Kidney epithelial cell (primary cell): Measurements from ENCODE around the gene RYR1. TPM values are rescaled to one million over a fixed set of nuclear protein-coding genes. Genes with fewer than 3 reads are reported as not detected.

ENCODE experiments used
- DNase-seq: peaks from one replicate; pipeline ENCODE4 v3.0.0-alpha.2; 2010; ENCODE audit warnings: low read depth
- H3K27me3 ChIP-seq: 2 replicates; pipeline ENCODE4 v1.6.0; 2011; ENCODE audit warnings: low read length; ENCODE audit not compliant: control insufficient read depth, insufficient read depth
- H3K36me3 ChIP-seq: 2 replicates; pipeline ENCODE4 v1.5.1; 2011; ENCODE audit warnings: low read length; ENCODE audit not compliant: control insufficient read depth, insufficient read depth
- H3K4me3 ChIP-seq: 2 replicates; pipeline ENCODE4 v1.5.1; 2011; ENCODE audit warnings: low read depth, mild to moderate bottlenecking, control low read depth, low read length
- CTCF ChIP-seq: IDR thresholded peaks from 2 replicates; pipeline ENCODE4 v1.5.1; 2011; ENCODE audit warnings: mild to moderate bottlenecking, moderate library complexity, low read length, control low read depth, inconsistent platforms; ENCODE audit not compliant: insufficient read depth, poor library complexity, severe bottlenecking
- total RNA-seq: library from RNA; depleted of rRNA; stranded (reverse); fragments of >200 nt; gene quantifications from 2 replicates; pipeline ENCODE4 v1.2.3, GENCODE V29; 2015

The RYR1 gene
- total RNA-seq, 1 donor from 2014 or later = 0.17 TPM

GRCh38 chr19:38526430-38526829 lies 92.9 kb downstream of the RYR1 start:
- no peak for DNase-seq
- TF ChIP-seq CTCF = no peak
- Histone ChIP-seq H3K4me3 (no peak overlapping the region), H3K27me3 (peaks cover 7% of the 10 kb centered on the region), H3K36me3 (no peaks in the 10 kb centered on the region)

- Histone ChIP-seq H3K36me3 (no peaks in the 10 kb centered on the region), H3K27me3 (peaks cover 7% of the 10 kb centered on the region), H3K4me3 (no peak overlapping the region)
- TF ChIP-seq CTCF = no peak
- no peak for DNase-seq
These were observed 94.1 kb downstream of the RYR1 start for GRCh38 chr19:38527466-38528136.

- Histone ChIP-seq H3K27me3 (peaks cover 4% of the 10 kb centered on the region), H3K4me3 (no peak overlapping the region), H3K36me3 (no peaks in the 10 kb centered on the region)
- DNase-seq = no peak
- no peak for TF ChIP-seq CTCF
These were observed 94.8 kb downstream of the RYR1 start for GRCh38 chr19:38528213-38528755.

- no peaks in the 10 kb centered on the region for H3K36me3 ChIP-seq
- DNase-seq = no peak
- H3K4me3 ChIP-seq = no peak overlapping the region
- H3K27me3 ChIP-seq = peaks cover 4% of the 10 kb centered on the region
- no peak for TF ChIP-seq CTCF
These were observed 95.4 kb downstream of the RYR1 start for GRCh38 chr19:38528931-38529330.

- H3K4me3 ChIP-seq = no peak overlapping the region
- DNase-seq = no peak
- H3K36me3 ChIP-seq = no peaks in the 10 kb centered on the region
- H3K27me3 ChIP-seq = peaks cover 2% of the 10 kb centered on the region
- no peak for TF ChIP-seq CTCF
These were observed 98.0 kb downstream of the RYR1 start for GRCh38 chr19:38531515-38531914.

GRCh38 chr19:38532939-38533338 lies 99.4 kb downstream of the RYR1 start:
- no peak for TF ChIP-seq CTCF
- DNase-seq = no peak
- peaks cover 2% of the 10 kb centered on the region for H3K27me3 ChIP-seq
- H3K4me3 ChIP-seq = no peak overlapping the region
- no peaks in the 10 kb centered on the region for H3K36me3 ChIP-seq
